ENCODE measurements around the gene IRF9.

IRF9 gene

DNA sequence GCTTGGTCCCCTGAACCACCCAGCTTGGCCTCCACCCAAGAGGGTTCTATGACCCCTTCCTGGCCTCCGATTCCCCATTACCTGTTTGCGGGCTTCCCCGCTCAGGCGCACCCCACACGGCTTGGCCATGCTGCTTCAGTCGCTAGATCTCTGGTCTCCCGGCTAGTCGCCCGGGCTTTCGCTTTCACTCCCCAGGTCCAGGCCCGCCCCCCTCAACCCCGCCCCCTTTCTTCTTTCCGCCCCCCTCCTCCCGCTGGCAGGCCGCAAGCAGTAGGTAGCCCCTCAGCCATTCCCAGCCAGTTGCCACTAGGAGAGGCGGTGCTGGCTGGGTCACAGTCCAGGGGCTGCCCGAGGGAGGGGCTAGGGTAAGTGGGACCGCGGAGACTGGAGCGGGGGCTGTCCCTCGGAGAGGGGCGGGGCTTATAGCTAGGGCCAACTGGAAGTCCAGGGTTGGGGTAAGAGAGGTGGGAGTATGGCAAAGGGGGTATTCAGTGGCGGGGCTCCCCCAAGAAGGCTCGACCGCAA, 14.6 kb upstream of the IRF9 start, which contains the start of gene PSME2 (continued):
- peak; percentile 74 for TF ChIP-seq FEZF1 (tag by site-specific recombination; IDR thresholded peaks at IDR 0.05)
- TF ChIP-seq ZNF48 (tag by site-specific recombination; IDR thresholded peaks at IDR 0.05), result no peak
- no peak for TF ChIP-seq ZSCAN16 (tag by site-specific recombination; IDR thresholded peaks at IDR 0.05)

DNA sequence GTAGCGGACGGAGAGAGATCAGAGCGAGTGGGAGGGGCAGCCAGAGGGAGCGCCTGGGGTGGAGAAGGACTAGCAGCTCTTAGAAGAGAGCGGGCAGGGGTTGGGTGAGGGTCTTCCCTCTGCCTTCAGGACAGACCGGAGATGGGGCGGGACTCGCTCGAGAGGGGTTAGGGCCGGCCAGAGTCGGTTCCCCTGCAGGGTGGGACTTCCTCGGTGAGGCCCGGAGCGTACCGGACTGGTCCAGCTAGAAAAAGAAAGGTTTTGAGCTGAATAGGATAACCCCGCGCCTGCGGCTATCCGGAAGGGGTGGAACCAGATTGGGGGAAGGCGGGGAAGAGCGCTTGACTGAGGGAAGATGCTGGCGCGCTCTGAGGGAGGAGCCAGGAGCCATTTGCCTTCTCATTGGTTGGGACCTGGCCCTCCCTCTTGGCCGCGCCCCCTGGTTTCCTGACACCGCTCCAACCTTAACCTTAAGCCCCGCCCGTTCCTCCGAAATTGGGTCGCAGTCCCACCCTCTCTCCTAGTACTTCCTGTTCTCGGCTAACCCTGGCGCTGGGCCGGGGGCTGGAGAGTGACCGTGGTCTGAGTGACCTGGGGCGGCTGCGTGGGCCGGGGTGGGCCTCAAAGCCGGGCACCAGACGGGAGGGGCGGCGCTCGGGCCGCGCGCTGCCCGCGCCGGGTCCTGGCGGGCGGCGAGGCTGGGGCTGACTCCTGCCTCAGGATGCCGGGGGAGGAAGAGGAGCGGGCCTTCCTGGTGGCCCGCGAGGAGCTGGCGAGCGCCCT, 13.9 kb upstream of the IRF9 start, which contains the start of gene RNF31:
TSS of gene RNF31 (plus strand) at position 521 of the 783 bp plus-strand sequence. CDS start at position 722, 201 bp downstream.
- Histone ChIP-seq H3K4me3 (ENCODE audit: low read depth, low read length) (peak within 1 kb of the TSS; percentile 91), H3K4me1 (ENCODE audit: control insufficient read depth, insufficient read depth, low read length) (peaks cover 8% of the 10 kb centered on the region), H3K36me3 (ENCODE audit: control insufficient read depth in 2 of 2, insufficient read depth in 1 of 2, low read length in 2 of 2) (peaks cover 15 to 59% of the 10 kb centered on the region in 2 experiments), H3K9me3 (ENCODE audit: control insufficient read depth, insufficient read depth, low read depth, low read length) (no peaks in the 10 kb centered on the region), H3K27ac (ENCODE audit: extremely low read depth, low read depth, low read length) (peak within 1 kb of the TSS; percentile 81; the same call in 1 of the 2 replicates)
- CTCF ChIA-PET, result interaction anchor here (0.5 to 3.7 kb wide), 9 partner anchors 10 to 1052 kb away, joined by 3 to 34 read pairs (median 4); partner anchors contain the start of genes C14orf119 and IRF9
- POLR2A ChIA-PET, result interaction anchor here (0.6 to 3.8 kb wide), 19 partner anchors 9 to 124 kb away, joined by 3 to 79 read pairs (median 7); partner anchors contain the start of genes CHMP4A, DCAF11, IPO4 and IRF9
- peak; percentile 2; the same call in 1 of the 2 replicates for TF ChIP-seq KLF9 (tag by site-specific recombination; IDR thresholded peaks at IDR 0.05; ENCODE audit: low read depth)
- peak; percentile 86 for TF ChIP-seq ZNF341 (tag by site-specific recombination; IDR thresholded peaks at IDR 0.05; ENCODE audit: low read depth)
- TF ChIP-seq, protein P1, sequence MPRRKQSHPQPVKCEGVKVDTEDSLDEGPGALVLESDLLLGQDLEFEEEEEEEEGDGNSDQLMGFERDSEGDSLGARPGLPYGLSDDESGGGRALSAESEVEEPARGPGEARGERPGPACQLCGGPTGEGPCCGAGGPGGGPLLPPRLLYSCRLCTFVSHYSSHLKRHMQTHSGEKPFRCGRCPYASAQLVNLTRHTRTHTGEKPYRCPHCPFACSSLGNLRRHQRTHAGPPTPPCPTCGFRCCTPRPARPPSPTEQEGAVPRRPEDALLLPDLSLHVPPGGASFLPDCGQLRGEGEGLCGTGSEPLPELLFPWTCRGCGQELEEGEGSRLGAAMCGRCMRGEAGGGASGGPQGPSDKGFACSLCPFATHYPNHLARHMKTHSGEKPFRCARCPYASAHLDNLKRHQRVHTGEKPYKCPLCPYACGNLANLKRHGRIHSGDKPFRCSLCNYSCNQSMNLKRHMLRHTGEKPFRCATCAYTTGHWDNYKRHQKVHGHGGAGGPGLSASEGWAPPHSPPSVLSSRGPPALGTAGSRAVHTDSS (tag by site-specific recombination; IDR thresholded peaks at IDR 0.05), result peak; percentile 86
- TF ChIP-seq ZNF624 (tag by site-specific recombination; IDR thresholded peaks at IDR 0.05), result no peak
- TF ChIP-seq ZNF354C (tag by site-specific recombination; IDR thresholded peaks at IDR 0.05; ENCODE audit: borderline replicate concordance, low read depth), result no peak
- TF ChIP-seq, protein P2, sequence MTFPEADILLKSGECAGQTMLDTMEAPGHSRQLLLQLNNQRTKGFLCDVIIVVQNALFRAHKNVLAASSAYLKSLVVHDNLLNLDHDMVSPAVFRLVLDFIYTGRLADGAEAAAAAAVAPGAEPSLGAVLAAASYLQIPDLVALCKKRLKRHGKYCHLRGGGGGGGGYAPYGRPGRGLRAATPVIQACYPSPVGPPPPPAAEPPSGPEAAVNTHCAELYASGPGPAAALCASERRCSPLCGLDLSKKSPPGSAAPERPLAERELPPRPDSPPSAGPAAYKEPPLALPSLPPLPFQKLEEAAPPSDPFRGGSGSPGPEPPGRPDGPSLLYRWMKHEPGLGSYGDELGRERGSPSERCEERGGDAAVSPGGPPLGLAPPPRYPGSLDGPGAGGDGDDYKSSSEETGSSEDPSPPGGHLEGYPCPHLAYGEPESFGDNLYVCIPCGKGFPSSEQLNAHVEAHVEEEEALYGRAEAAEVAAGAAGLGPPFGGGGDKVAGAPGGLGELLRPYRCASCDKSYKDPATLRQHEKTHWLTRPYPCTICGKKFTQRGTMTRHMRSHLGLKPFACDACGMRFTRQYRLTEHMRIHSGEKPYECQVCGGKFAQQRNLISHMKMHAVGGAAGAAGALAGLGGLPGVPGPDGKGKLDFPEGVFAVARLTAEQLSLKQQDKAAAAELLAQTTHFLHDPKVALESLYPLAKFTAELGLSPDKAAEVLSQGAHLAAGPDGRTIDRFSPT (tag by site-specific recombination; IDR thresholded peaks at IDR 0.05), result no peak
- TF ChIP-seq ZNF670 (tag by site-specific recombination; IDR thresholded peaks at IDR 0.05; ENCODE audit: low read depth), result no peak
- TF ChIP-seq HOXA7 (CRISPR knock-in tag; IDR thresholded peaks at IDR 0.05; ENCODE audit: borderline replicate concordance), result no peak
- no peak for TF ChIP-seq GFI1B (tag by site-specific recombination; IDR thresholded peaks at IDR 0.05)
- peak; percentile 66 for TF ChIP-seq ZBTB20 (tag by site-specific recombination; IDR thresholded peaks at IDR 0.05)
- no peak for TF ChIP-seq ZFP41 (tag by site-specific recombination; IDR thresholded peaks at IDR 0.05; ENCODE audit: borderline replicate concordance)
- no peak for TF ChIP-seq ZNF214 (tag by site-specific recombination; IDR thresholded peaks at IDR 0.05; ENCODE audit: borderline replicate concordance)
- TF ChIP-seq, protein P3, sequence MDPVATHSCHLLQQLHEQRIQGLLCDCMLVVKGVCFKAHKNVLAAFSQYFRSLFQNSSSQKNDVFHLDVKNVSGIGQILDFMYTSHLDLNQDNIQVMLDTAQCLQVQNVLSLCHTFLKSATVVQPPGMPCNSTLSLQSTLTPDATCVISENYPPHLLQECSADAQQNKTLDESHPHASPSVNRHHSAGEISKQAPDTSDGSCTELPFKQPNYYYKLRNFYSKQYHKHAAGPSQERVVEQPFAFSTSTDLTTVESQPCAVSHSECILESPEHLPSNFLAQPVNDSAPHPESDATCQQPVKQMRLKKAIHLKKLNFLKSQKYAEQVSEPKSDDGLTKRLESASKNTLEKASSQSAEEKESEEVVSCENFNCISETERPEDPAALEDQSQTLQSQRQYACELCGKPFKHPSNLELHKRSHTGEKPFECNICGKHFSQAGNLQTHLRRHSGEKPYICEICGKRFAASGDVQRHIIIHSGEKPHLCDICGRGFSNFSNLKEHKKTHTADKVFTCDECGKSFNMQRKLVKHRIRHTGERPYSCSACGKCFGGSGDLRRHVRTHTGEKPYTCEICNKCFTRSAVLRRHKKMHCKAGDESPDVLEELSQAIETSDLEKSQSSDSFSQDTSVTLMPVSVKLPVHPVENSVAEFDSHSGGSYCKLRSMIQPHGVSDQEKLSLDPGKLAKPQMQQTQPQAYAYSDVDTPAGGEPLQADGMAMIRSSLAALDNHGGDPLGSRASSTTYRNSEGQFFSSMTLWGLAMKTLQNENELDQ (tag by site-specific recombination; IDR thresholded peaks at IDR 0.05; ENCODE audit: low read depth), result no peak
- no peak for TF ChIP-seq ZNF701 (tag by site-specific recombination; IDR thresholded peaks at IDR 0.05)
- TF ChIP-seq, protein P4, sequence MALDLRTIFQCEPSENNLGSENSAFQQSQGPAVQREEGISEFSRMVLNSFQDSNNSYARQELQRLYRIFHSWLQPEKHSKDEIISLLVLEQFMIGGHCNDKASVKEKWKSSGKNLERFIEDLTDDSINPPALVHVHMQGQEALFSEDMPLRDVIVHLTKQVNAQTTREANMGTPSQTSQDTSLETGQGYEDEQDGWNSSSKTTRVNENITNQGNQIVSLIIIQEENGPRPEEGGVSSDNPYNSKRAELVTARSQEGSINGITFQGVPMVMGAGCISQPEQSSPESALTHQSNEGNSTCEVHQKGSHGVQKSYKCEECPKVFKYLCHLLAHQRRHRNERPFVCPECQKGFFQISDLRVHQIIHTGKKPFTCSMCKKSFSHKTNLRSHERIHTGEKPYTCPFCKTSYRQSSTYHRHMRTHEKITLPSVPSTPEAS (tag by site-specific recombination; IDR thresholded peaks at IDR 0.05), result no peak
- TF ChIP-seq, protein P5, sequence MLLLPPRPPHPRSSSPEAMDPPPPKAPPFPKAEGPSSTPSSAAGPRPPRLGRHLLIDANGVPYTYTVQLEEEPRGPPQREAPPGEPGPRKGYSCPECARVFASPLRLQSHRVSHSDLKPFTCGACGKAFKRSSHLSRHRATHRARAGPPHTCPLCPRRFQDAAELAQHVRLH (tag by site-specific recombination; IDR thresholded peaks at IDR 0.05), result no peak
- TF ChIP-seq, protein P6, sequence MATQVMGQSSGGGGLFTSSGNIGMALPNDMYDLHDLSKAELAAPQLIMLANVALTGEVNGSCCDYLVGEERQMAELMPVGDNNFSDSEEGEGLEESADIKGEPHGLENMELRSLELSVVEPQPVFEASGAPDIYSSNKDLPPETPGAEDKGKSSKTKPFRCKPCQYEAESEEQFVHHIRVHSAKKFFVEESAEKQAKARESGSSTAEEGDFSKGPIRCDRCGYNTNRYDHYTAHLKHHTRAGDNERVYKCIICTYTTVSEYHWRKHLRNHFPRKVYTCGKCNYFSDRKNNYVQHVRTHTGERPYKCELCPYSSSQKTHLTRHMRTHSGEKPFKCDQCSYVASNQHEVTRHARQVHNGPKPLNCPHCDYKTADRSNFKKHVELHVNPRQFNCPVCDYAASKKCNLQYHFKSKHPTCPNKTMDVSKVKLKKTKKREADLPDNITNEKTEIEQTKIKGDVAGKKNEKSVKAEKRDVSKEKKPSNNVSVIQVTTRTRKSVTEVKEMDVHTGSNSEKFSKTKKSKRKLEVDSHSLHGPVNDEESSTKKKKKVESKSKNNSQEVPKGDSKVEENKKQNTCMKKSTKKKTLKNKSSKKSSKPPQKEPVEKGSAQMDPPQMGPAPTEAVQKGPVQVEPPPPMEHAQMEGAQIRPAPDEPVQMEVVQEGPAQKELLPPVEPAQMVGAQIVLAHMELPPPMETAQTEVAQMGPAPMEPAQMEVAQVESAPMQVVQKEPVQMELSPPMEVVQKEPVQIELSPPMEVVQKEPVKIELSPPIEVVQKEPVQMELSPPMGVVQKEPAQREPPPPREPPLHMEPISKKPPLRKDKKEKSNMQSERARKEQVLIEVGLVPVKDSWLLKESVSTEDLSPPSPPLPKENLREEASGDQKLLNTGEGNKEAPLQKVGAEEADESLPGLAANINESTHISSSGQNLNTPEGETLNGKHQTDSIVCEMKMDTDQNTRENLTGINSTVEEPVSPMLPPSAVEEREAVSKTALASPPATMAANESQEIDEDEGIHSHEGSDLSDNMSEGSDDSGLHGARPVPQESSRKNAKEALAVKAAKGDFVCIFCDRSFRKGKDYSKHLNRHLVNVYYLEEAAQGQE (tag by site-specific recombination; IDR thresholded peaks at IDR 0.05), result no peak; the same call in 1 of the 2 replicates
